H1 (cell line): Measurements from ENCODE around the gene CD200R1L. TPM values are rescaled to one million over a fixed set of nuclear protein-coding genes. Genes with fewer than 3 reads are reported as not detected.

Experiments
- CTCF ChIA-PET: fragments of 300-600 bp; sonication (Branson Sonifier 250); formaldehyde crosslinking; loops from one replicate; lab custom pipeline; 2021; ENCODE audit not compliant: partially characterized antibody; lab: Charles Lee
- POLR2A ChIA-PET: fragments of 300-600 bp; sonication (Branson Sonifier 250); formaldehyde crosslinking; loops from one replicate; lab custom pipeline; 2021; ENCODE audit warnings: inconsistent platforms; ENCODE audit not compliant: partially characterized antibody; lab: Charles Lee
- DNase-seq, 2 experiments: peaks; one replicate each; pipeline versions ENCODE4 v3.0.0 to v3.0.0-alpha.2; 2010 to 2022; ENCODE audit warnings: low spot score in 2 of 2, low read depth in 1 of 2, mixed read lengths in 1 of 2
- FAIRE-seq: peaks from 2 replicates; lab custom pipeline; 2011; peaks lifted over from hg19 to GRCh38; lab: Jason Lieb, UNC
- H2AFZ ChIP-seq: 2 replicates; pipeline ENCODE4 v1.8.1; 2012; ENCODE audit warnings: low read length, inconsistent platforms
- H2AK5ac ChIP-seq: 2 replicates; pipeline ENCODE4 v1.6.1; 2013; ENCODE audit warnings: low read depth, low read length
- H2BK120ac ChIP-seq: replicated peaks from 2 replicates; pipeline ENCODE3; 2013; ENCODE audit warnings: low read depth, low read length, inconsistent platforms
- H2BK12ac ChIP-seq: 2 replicates; pipeline ENCODE4 v1.6.1; 2013; ENCODE audit warnings: low read depth, low read length
- H2BK15ac ChIP-seq: 2 replicates; pipeline ENCODE4 v1.6.1; 2013; ENCODE audit warnings: low read length
- H2BK20ac ChIP-seq: 2 replicates; pipeline ENCODE4 v1.6.1; 2013; ENCODE audit warnings: low read length
- H2BK5ac ChIP-seq: 2 replicates; pipeline ENCODE4 v1.6.1; 2013; ENCODE audit warnings: low read depth, low read length
- H3K14ac ChIP-seq: 2 replicates; pipeline ENCODE4 v1.6.1; 2013; ENCODE audit warnings: inconsistent platforms; ENCODE audit not compliant: insufficient read length
- H3K18ac ChIP-seq: 2 replicates; pipeline ENCODE4 v1.6.1; 2013; ENCODE audit warnings: low read length; ENCODE audit errors: extremely low read depth
- H3K23ac ChIP-seq: 2 replicates; pipeline ENCODE4 v1.6.1; 2013; ENCODE audit warnings: inconsistent platforms; ENCODE audit not compliant: insufficient read length
- H3K23me2 ChIP-seq: 2 replicates; pipeline ENCODE4 v1.6.1; 2013; ENCODE audit warnings: low read depth, low read length
- H3K27ac ChIP-seq: 2 replicates; pipeline ENCODE4 v1.6.1; 2011; ENCODE audit warnings: low read depth, low read length, inconsistent platforms
- H3K27me3 ChIP-seq, 4 experiments: replicated peaks in 1 of 4; 1 replicate in 1 of 4; 2 replicates in 3 of 4; pipeline versions ENCODE4 v1.6.1 to v1.8.1; 2011 to 2013; ENCODE audit warnings: low read length in 3 of 4, mild to moderate bottlenecking in 3 of 4, inconsistent platforms in 2 of 4, mixed read lengths in 2 of 4, moderate library complexity in 1 of 4; ENCODE audit not compliant: control insufficient read depth in 3 of 4, insufficient read depth in 3 of 4; ENCODE audit errors: extremely low read depth in 1 of 4
- H3K36me3 ChIP-seq, 4 experiments: 2 replicates each; pipeline versions ENCODE4 v1.6.1 to v1.8.1; 2011 to 2013; ENCODE audit warnings: mild to moderate bottlenecking in 4 of 4, low read length in 3 of 4, moderate library complexity in 2 of 4, control low read depth in 1 of 4, inconsistent platforms in 1 of 4; ENCODE audit not compliant: insufficient read depth in 4 of 4, control insufficient read depth in 2 of 4
- H3K4ac ChIP-seq: replicated peaks from 2 replicates; pipeline ENCODE3; 2013; ENCODE audit warnings: low read length, low read depth, mixed read lengths, inconsistent platforms; ENCODE audit not compliant: insufficient read length
- H3K4me1 ChIP-seq, 4 experiments: replicated peaks in 1 of 4; 1 replicate in 1 of 4; 2 replicates in 3 of 4; pipeline versions ENCODE4 v1.6.1 to v1.8.1; 2011 to 2013; ENCODE audit warnings: low read length in 3 of 4, inconsistent platforms in 2 of 4, mixed read lengths in 1 of 4; ENCODE audit not compliant: insufficient read depth in 4 of 4, control insufficient read depth in 3 of 4
- H3K4me2 ChIP-seq, 2 experiments: 2 replicates each; pipeline versions ENCODE4 v1.6.1 to v1.8.1; 2011 to 2013; ENCODE audit warnings: low read depth in 2 of 2, low read length in 2 of 2, control low read depth in 1 of 2, inconsistent platforms in 1 of 2, mild to moderate bottlenecking in 1 of 2; ENCODE audit not compliant: insufficient read depth in 1 of 2
- H3K4me3 ChIP-seq, 4 experiments: fragments of 200-600, 300-600 bp in 1 of 4; sonication (generic), shearing (Covaris generic), sonication (Bioruptor Twin) in 1 of 4; 2 replicates each; pipeline versions ENCODE4 v1.5.1 to v1.8.1; 2011 to 2016; ENCODE audit warnings: low read length in 4 of 4, low read depth in 3 of 4, control low read depth in 2 of 4, inconsistent platforms in 2 of 4, mild to moderate bottlenecking in 2 of 4, mixed read lengths in 1 of 4, moderate library complexity in 1 of 4; ENCODE audit not compliant: insufficient read depth in 2 of 4; ENCODE audit errors: extremely low read depth in 1 of 4
- H3K56ac ChIP-seq: replicated peaks from 2 replicates; pipeline ENCODE3; 2013; ENCODE audit warnings: low read depth, mild to moderate bottlenecking, mixed read lengths, low read length, inconsistent platforms; ENCODE audit not compliant: insufficient read length
- H3K79me1 ChIP-seq: 2 replicates; pipeline ENCODE4 v1.6.1; 2013; ENCODE audit warnings: low read depth, low read length, control low read depth
- H3K79me2 ChIP-seq, 2 experiments: 2 replicates each; pipeline versions ENCODE4 v1.6.1 to v1.8.1; 2012 to 2013; ENCODE audit warnings: low read length in 2 of 2, mild to moderate bottlenecking in 2 of 2, inconsistent platforms in 1 of 2; ENCODE audit not compliant: insufficient read depth in 2 of 2, control insufficient read depth in 1 of 2
- H3K9ac ChIP-seq, 4 experiments: replicated peaks in 1 of 4; 1 replicate in 1 of 4; 2 replicates in 3 of 4; pipeline versions ENCODE4 v1.6.1 to v1.8.1; 2011 to 2013; ENCODE audit warnings: low read depth in 3 of 4, low read length in 3 of 4, control low read depth in 2 of 4, mild to moderate bottlenecking in 2 of 4, moderate library complexity in 2 of 4, inconsistent platforms in 1 of 4; ENCODE audit errors: extremely low read depth in 1 of 4
- H3K9me3 ChIP-seq, 2 experiments: 2 replicates each; pipeline versions ENCODE4 v1.6.1 to v1.8.1; 2012 to 2013; ENCODE audit warnings: mild to moderate bottlenecking in 2 of 2, moderate library complexity in 2 of 2, control low read depth in 1 of 2, inconsistent platforms in 1 of 2, low read depth in 1 of 2, low read length in 1 of 2, mixed read lengths in 1 of 2; ENCODE audit not compliant: insufficient read depth in 2 of 2
- H4K20me1 ChIP-seq, 2 experiments: replicated peaks in 1 of 2; 2 replicates each; pipeline versions ENCODE3 to v1.8.1; 2011 to 2013; ENCODE audit warnings: inconsistent platforms in 2 of 2, low read length in 2 of 2, mild to moderate bottlenecking in 1 of 2; ENCODE audit not compliant: insufficient read depth in 2 of 2, control insufficient read depth in 1 of 2
- H4K5ac ChIP-seq: 2 replicates; pipeline ENCODE4 v1.6.1; 2013; ENCODE audit warnings: low read length, low read depth, mixed read lengths, inconsistent platforms; ENCODE audit not compliant: insufficient read length
- H4K8ac ChIP-seq: 2 replicates; pipeline ENCODE4 v1.8.0; 2013; ENCODE audit warnings: mild to moderate bottlenecking, moderate library complexity, low read length, inconsistent platforms; ENCODE audit not compliant: insufficient read depth; ENCODE audit errors: extremely low read depth
- H4K91ac ChIP-seq: replicated peaks from 2 replicates; pipeline ENCODE3; 2013; ENCODE audit warnings: low read length, mixed read lengths, inconsistent platforms; ENCODE audit not compliant: insufficient read length
- ASH2L ChIP-seq: fragments of 200-600, 300-600 bp; sonication (generic); IDR thresholded peaks from one replicate; pipeline ENCODE4 v1.7.1; 2017; ENCODE audit warnings: low read length
- BRCA1 ChIP-seq: IDR thresholded peaks from 2 replicates; pipeline ENCODE4 v1.6.1; 2012; ENCODE audit warnings: low read depth, low read length, improper control_type of control experiment
- CEBPB ChIP-seq: IDR thresholded peaks from 2 replicates; pipeline ENCODE4 v1.6.1; 2012; ENCODE audit warnings: low read depth, low read length
- GTF2F1 ChIP-seq: IDR thresholded peaks from 2 replicates; pipeline ENCODE4 v1.6.1; 2012; ENCODE audit warnings: low read depth, low read length, improper control_type of control experiment, borderline replicate concordance
- HDAC2 ChIP-seq, 2 experiments: fragments of 300-600 bp in 1 of 2; sonication (generic) in 1 of 2; IDR thresholded peaks; 2 replicates each; pipeline ENCODE4 v1.6.1; 2011 to 2012; ENCODE audit warnings: low read depth in 2 of 2, low read length in 2 of 2, mild to moderate bottlenecking in 2 of 2, moderate library complexity in 2 of 2, borderline replicate concordance in 1 of 2, inconsistent platforms in 1 of 2
- POLR2A ChIP-seq, 2 experiments: IDR thresholded peaks; 1 replicate in 1 of 2; 2 replicates in 1 of 2; pipeline ENCODE4 v1.6.1; 2011; ENCODE audit warnings: low read depth in 2 of 2, low read length in 2 of 2, mild to moderate bottlenecking in 2 of 2; ENCODE audit errors: control extremely low read depth in 1 of 2
- SIX5 ChIP-seq: IDR thresholded peaks from 2 replicates; pipeline ENCODE4 v1.6.1; 2011; ENCODE audit warnings: mild to moderate bottlenecking, low read depth, low read length
- TAF1 ChIP-seq: IDR thresholded peaks from 2 replicates; pipeline ENCODE4 v1.6.1; 2011; ENCODE audit warnings: mild to moderate bottlenecking, low read depth, low read length
- TCF12 ChIP-seq: IDR thresholded peaks from 2 replicates; pipeline ENCODE4 v1.6.1; 2011; ENCODE audit warnings: low read depth, mild to moderate bottlenecking, low read length
- WGBS, 2 experiments: shearing (Covaris generic) in 1 of 2; methylation state at CpG; one replicate each; pipeline versions ENCODE4 v1.1.6 to v1.1.7; 2013 to 2015; ENCODE audit warnings: low lambda C conversion rate in 2 of 2, mixed read lengths in 2 of 2, inconsistent platforms in 1 of 2, low coverage in 1 of 2, missing lambda C conversion rate in 1 of 2; ENCODE audit not compliant: insufficient replicate concordance in 2 of 2, insufficient coverage in 1 of 2, insufficient read length in 1 of 2; ENCODE audit errors: extremely low coverage in 1 of 2, missing lambda C conversion rate in 1 of 2; 5-methylcytosine and 5-hydroxymethylcytosine counted together
- polyA plus RNA-seq, 7 experiments: library from polyadenylated mRNA; depleted of rRNA in 3 of 7; stranded (reverse) in 5 of 7; unstranded in 2 of 7; fragments of >200 nt in 5 of 7; fragments of 200-250 nt in 2 of 7; gene quantifications; 1 replicate in 5 of 7; 2 replicates in 1 of 7; 4 replicates in 1 of 7; pipeline versions ENCODE4 v1.2.1 to v1.2.3, GENCODE V29; 2011 to 2013; ENCODE audit warnings: missing spikeins in 2 of 7, mixed read lengths in 2 of 7
- total RNA-seq: library from RNA; stranded (reverse); fragmentation: NEBNext Ultra II Directional; extraction: Animal tissue kit (Norgen Biotek cat#: 25700); gene quantifications from 2 replicates; pipeline ENCODE4 v1.2.1, GENCODE V29; 2021
- TF ChIP-seq, protein P1 (sequence below): IDR thresholded peaks from 2 replicates; pipeline ENCODE4 v1.6.1; 2012; ENCODE audit warnings: inconsistent platforms

The CD200R1L gene
- total and polyA plus RNA-seq, 2 of the 8 experiments (the other 6 are each of a cell fraction or from before 2014, with no cell fraction given), result not detected

DNA sequence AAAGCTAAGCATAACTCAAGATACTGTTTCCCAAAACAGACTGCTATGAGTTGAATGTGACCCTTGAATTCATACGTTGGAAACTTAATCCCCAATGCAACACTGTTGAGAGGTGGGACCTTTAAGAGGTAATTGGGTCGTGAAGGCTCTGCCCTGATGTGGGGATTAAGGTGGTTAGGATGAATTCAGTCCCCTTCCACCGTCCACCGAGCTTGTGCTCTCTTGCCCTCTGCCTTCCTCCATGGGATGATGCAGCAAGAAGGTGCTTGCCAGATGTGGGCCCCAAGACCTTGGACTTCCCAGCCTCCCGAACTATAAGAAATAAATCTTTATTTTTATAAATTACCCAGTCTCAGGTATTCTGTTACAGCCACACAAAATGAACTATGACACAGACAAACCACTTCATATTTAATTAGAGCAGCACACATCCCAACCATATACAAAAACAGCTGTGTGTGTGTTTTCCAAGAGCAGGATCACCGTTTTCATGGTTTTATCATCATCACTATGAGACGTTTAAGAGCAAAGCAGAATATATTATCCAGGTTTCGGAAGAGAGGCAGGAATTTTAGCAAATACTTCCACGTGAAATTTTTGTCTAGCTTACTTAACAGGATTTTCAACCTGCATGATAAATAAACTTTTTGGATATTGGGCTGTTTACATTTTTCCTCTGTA is 61.2 kb downstream of the CD200R1L start:
- Histone ChIP-seq H2BK15ac (no peak overlapping the region), H2BK120ac (no peak overlapping the region), H2BK12ac (no peak overlapping the region), H3K23ac (no peak overlapping the region), H4K5ac (no peak overlapping the region), H3K79me1 (no peaks in the 10 kb centered on the region), H3K9me3 (peaks cover 0 to 5% of the 10 kb centered on the region in 2 experiments; a peak in 2 of 4 replicates), H3K4me2 (no peak overlapping the region), H3K14ac (no peak overlapping the region), H3K23me2 (no peaks in the 10 kb centered on the region), H4K20me1 (no peaks in the 10 kb centered on the region), H2BK5ac (no peak overlapping the region), H4K91ac (no peak overlapping the region), H3K36me3 (no peaks in the 10 kb centered on the region), H3K4ac (no peak overlapping the region), H3K27me3 (no peaks in the 10 kb centered on the region), H3K18ac (no peak overlapping the region), H4K8ac (no peak overlapping the region), H3K27ac (no peak overlapping the region), H2AK5ac (no peak overlapping the region), H3K79me2 (no peaks in the 10 kb centered on the region), H2AFZ (no peak overlapping the region), H2BK20ac (no peak overlapping the region), H3K56ac (no peak overlapping the region), H3K4me1 (no peaks in the 10 kb centered on the region), H3K4me3 (no peak overlapping the region), H3K9ac (no peak overlapping the region)
- TF ChIP-seq, protein P1, sequence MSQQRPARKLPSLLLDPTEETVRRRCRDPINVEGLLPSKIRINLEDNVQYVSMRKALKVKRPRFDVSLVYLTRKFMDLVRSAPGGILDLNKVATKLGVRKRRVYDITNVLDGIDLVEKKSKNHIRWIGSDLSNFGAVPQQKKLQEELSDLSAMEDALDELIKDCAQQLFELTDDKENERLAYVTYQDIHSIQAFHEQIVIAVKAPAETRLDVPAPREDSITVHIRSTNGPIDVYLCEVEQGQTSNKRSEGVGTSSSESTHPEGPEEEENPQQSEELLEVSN, result no peak
- no peak for TF ChIP-seq BRCA1
- no peak for TF ChIP-seq SIX5
- no peak for TF ChIP-seq HDAC2 (IDR thresholded peaks at IDR 0.05; ENCODE audit: borderline replicate concordance in 1 of 2, low read depth in 2 of 2, low read length in 2 of 2)
- TF ChIP-seq CEBPB, result no peak
- no peak for TF ChIP-seq ASH2L
- no peak for TF ChIP-seq TCF12
- no peak for TF ChIP-seq TAF1
- TF ChIP-seq POLR2A (IDR thresholded peaks at IDR 0.05; ENCODE audit: control extremely low read depth in 1 of 2, low read depth in 2 of 2, low read length in 2 of 2), result no peak
- no peak for TF ChIP-seq GTF2F1
- ChIA-PET CTCF (interaction anchor here (0.9 to 1.4 kb wide), 3 partner anchors 29 to 265 kb away, joined by 3 to 4 read pairs (median 4); no protein-coding TSS in a partner anchor), POLR2A (no interaction called here)
- WGBS, 2 experiments, result 89% methylated on average over 9 of the region's 9 CpGs; no CpG with 5 or more reads in 1 of the 2 experiments
- no peak for DNase-seq
- no peak for FAIRE-seq
